GM23248 (cell line): ENCODE data around the gene LMNTD1. TPM values are rescaled to one million over a fixed set of nuclear protein-coding genes. Genes with fewer than 3 reads are reported as not detected.

Experiments used
- DNase-seq: peaks from one replicate; pipeline ENCODE4 v3.0.0-alpha.2; 2015
- H2AFZ ChIP-seq: fragments of 200-600 bp; sonication (generic); 2 replicates; pipeline ENCODE4 v1.6.1; 2016; ENCODE audit warnings: antibody characterized with exemption
- H3F3A ChIP-seq: fragments of 200-600 bp; sonication (generic); 2 replicates; pipeline ENCODE4 v1.6.1; 2016; ENCODE audit warnings: mild to moderate bottlenecking, antibody characterized with exemption, mixed run types; ENCODE audit not compliant: insufficient read depth
- H3K27ac ChIP-seq: fragments of 200-600 bp; sonication (generic); 2 replicates; pipeline ENCODE4 v1.5.1; 2016; ENCODE audit warnings: mild to moderate bottlenecking
- H3K27me3 ChIP-seq: fragments of 200-600 bp; sonication (generic); replicated peaks from 2 replicates; pipeline ENCODE4 v1.6.1; 2016; ENCODE audit warnings: mild to moderate bottlenecking; ENCODE audit not compliant: insufficient read depth
- H3K36me3 ChIP-seq: fragments of 200-600 bp; sonication (generic); 2 replicates; pipeline ENCODE4 v1.6.1; 2016; ENCODE audit warnings: low read depth, mild to moderate bottlenecking
- H3K4me1 ChIP-seq: fragments of 200-600 bp; sonication (generic); 2 replicates; pipeline ENCODE4 v1.6.1; 2016; ENCODE audit warnings: mild to moderate bottlenecking; ENCODE audit not compliant: insufficient read depth
- H3K4me2 ChIP-seq: fragments of 200-600 bp; sonication (generic); one replicate; pipeline ENCODE4 v1.6.1; 2016; ENCODE audit warnings: mild to moderate bottlenecking; ENCODE audit not compliant: unreplicated experiment
- H3K4me3 ChIP-seq: fragments of 200-600 bp; sonication (generic); 2 replicates; pipeline ENCODE4 v1.5.1; 2016; ENCODE audit warnings: mild to moderate bottlenecking
- H3K79me2 ChIP-seq: fragments of 200-600 bp; sonication (generic); 2 replicates; pipeline ENCODE4 v1.6.1; 2016; ENCODE audit warnings: mild to moderate bottlenecking; ENCODE audit not compliant: insufficient read depth
- H3K9ac ChIP-seq: fragments of 200-600 bp; sonication (generic); 2 replicates; pipeline ENCODE4 v1.6.1; 2016; ENCODE audit warnings: mild to moderate bottlenecking
- H3K9me2 ChIP-seq: fragments of 200-600 bp; sonication (generic); 2 replicates; pipeline ENCODE4 v1.6.1; 2016; ENCODE audit warnings: mixed run types, mild to moderate bottlenecking, moderate library complexity; ENCODE audit not compliant: insufficient read depth
- H3K9me3 ChIP-seq: fragments of 200-600 bp; sonication (generic); one replicate; pipeline ENCODE4 v1.6.1; 2017; ENCODE audit warnings: low read depth
- H4K20me1 ChIP-seq: fragments of 200-600 bp; sonication (generic); 2 replicates; pipeline ENCODE4 v1.6.0; 2016; ENCODE audit not compliant: insufficient read depth
- EZH2 ChIP-seq: fragments of 200-600 bp; sonication (generic); IDR thresholded peaks from 2 replicates; pipeline ENCODE4 v1.6.1; 2018; ENCODE audit warnings: antibody characterized with exemption, mild to moderate bottlenecking; ENCODE audit not compliant: insufficient read depth, poor library complexity, severe bottlenecking
- EZH2phosphoT487 ChIP-seq: fragments of 200-600 bp; sonication (generic); IDR thresholded peaks from 2 replicates; pipeline ENCODE4 v1.6.1; 2018; ENCODE audit warnings: antibody characterized with exemption, moderate library complexity, mild to moderate bottlenecking, low read depth; ENCODE audit not compliant: insufficient read depth
- WGBS, 2 experiments: methylation state at CpG; one replicate each; pipeline ENCODE4 v1.1.6; 2015 to 2017; ENCODE audit warnings: low lambda C conversion rate in 2 of 2, low coverage in 1 of 2; ENCODE audit errors: missing lambda C conversion rate in 2 of 2; 5-methylcytosine and 5-hydroxymethylcytosine counted together
- in situ Hi-C: fragments of 300-500 bp; cut with MboI; formaldehyde crosslinking; loops from 2 replicates; pipeline ENCODE4 v1.15.0; 2020
- polyA plus RNA-seq: library from polyadenylated mRNA; unstranded; fragments of >200 nt; fragmentation: Nextera tagmentation; extraction: Ambion mirVana; gene quantifications from 2 replicates; pipeline ENCODE4 v1.2.1, GENCODE V29; 2016
- total RNA-seq: library from RNA; depleted of rRNA; stranded (reverse); fragments of >200 nt; shearing (Covaris generic); gene quantifications from 2 replicates; pipeline ENCODE4 v1.2.3, GENCODE V29; 2014

Gene LMNTD1
- total and polyA plus RNA-seq, 2 experiments from 2014 or later = 0.43 to 0.58 TPM

GRCh38 chr12:25463005-25463404, 90.1 kb downstream of the LMNTD1 start:
- H3F3A ChIP-seq = peaks cover 11% of the 10 kb centered on the region
- DNase-seq = no peak
- no peak overlapping the region for H3K9ac ChIP-seq
- no peaks in the 10 kb centered on the region for H4K20me1 ChIP-seq
- TF ChIP-seq EZH2 = no peak
- TF ChIP-seq EZH2phosphoT487 = no peak
- H3K27ac ChIP-seq = no peak overlapping the region
- 79 to 80% methylated on average over 4 of the region's 4 CpGs for WGBS, 2 experiments
- H3K4me2 ChIP-seq = no peak overlapping the region
- peaks cover 9% of the 10 kb centered on the region for H3K4me1 ChIP-seq
- H3K4me3 ChIP-seq = no peak overlapping the region
- no peaks in the 10 kb centered on the region for H3K36me3 ChIP-seq
- no peaks in the 10 kb centered on the region for H3K9me2 ChIP-seq
- in situ Hi-C loops = no loop called here
- H3K79me2 ChIP-seq = no peaks in the 10 kb centered on the region
- H3K27me3 ChIP-seq = no peaks in the 10 kb centered on the region
- H2AFZ ChIP-seq = no peak overlapping the region
- no peaks in the 10 kb centered on the region for H3K9me3 ChIP-seq

DNA sequence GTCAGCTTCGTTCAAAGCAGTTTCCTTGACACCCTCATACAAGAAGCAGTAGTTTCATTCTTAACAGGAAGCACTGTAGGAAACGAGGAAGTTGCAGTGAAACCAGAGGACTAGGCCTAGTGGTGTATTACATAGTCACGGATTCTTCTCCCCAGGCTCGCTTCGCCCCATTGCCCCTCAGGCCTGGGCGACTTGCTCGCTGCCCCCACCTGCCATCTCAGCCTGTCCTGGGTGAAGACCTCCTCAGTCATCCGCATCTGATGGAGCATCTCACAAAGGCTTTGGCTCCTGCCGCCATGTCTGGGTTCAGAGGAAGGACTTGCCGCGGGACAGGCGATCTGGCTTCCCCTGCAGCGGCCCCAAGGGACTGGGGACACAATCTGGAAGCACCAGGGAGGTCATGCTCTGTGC, 93.5 kb downstream of the LMNTD1 start:
- H3K4me3 ChIP-seq = no peak overlapping the region
- WGBS, 2 experiments = 93 to 94% methylated on average over 13 of the region's 13 CpGs
- no peak overlapping the region for H2AFZ ChIP-seq
- in situ Hi-C loops = no loop called here
- no peaks in the 10 kb centered on the region for H4K20me1 ChIP-seq
- peaks cover 16% of the 10 kb centered on the region for H3K4me1 ChIP-seq
- H3K9ac ChIP-seq = no peak overlapping the region
- no peak for DNase-seq
- H3K4me2 ChIP-seq = no peak overlapping the region
- no peak overlapping the region for H3K27ac ChIP-seq
- H3K9me3 ChIP-seq = no peaks in the 10 kb centered on the region
- no peaks in the 10 kb centered on the region for H3K79me2 ChIP-seq
- H3K27me3 ChIP-seq = no peaks in the 10 kb centered on the region
- H3K36me3 ChIP-seq = 0 out of 2 replicates have a peak, but pooled peaks cover 3% of the 10 kb centered on the region
- TF ChIP-seq EZH2phosphoT487 (no peak), EZH2 (no peak)
- H3K9me2 ChIP-seq = no peaks in the 10 kb centered on the region
- H3F3A ChIP-seq = peaks cover 18% of the 10 kb centered on the region

DNA sequence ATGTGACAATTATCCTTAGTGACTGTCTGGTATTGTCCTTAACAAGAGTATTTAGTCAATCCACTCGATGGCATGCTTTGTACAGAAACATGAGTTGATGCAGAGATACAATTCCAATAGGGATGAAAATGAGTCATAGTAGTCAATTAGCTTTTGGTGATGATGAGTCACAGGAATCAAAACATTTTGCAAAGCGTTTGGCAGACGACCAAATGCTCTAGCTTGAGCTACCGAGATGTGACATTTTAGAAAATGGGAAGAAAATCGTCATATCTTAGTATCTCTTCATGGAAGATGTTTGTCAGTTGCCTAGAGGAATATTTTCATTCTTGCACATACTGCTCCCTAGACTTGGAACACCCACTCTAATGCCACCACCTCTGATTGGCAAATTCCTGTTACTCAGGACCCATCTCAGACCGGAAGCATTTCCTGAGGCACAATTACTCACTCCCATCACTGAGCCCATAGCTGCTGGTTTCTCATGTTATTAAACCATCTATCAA, 95.0 kb downstream of the LMNTD1 start:
- H4K20me1 ChIP-seq = no peaks in the 10 kb centered on the region
- no peaks in the 10 kb centered on the region for H3K79me2 ChIP-seq
- H3K9ac ChIP-seq = peak overlapping the region; percentile 41
- 0 out of 2 replicates have a peak, but pooled peaks cover 3% of the 10 kb centered on the region for H3K36me3 ChIP-seq
- peak overlapping the region; percentile 77 for H3K27ac ChIP-seq
- H3K27me3 ChIP-seq = no peaks in the 10 kb centered on the region
- peaks cover 18% of the 10 kb centered on the region for H3F3A ChIP-seq
- peaks cover 16% of the 10 kb centered on the region for H3K4me1 ChIP-seq
- no peaks in the 10 kb centered on the region for H3K9me3 ChIP-seq
- 1% methylated on average over 6 of the region's 6 CpGs for WGBS, 2 experiments
- H3K9me2 ChIP-seq = no peaks in the 10 kb centered on the region
- TF ChIP-seq EZH2 (no peak), EZH2phosphoT487 (no peak)
- in situ Hi-C loops = no loop called here
- peak; percentile 97 for DNase-seq
- H3K4me2 ChIP-seq = peak overlapping the region; percentile 74
- H3K4me3 ChIP-seq = peak overlapping the region; percentile 46
- 0 out of 2 replicates have a peak overlapping the region, but pooled peaks have one; percentile 4 for H2AFZ ChIP-seq

GRCh38 chr12:25456474-25456873, 96.6 kb downstream of the LMNTD1 start:
- H3F3A ChIP-seq = peaks cover 18% of the 10 kb centered on the region
- no peaks in the 10 kb centered on the region for H3K9me2 ChIP-seq
- in situ Hi-C loops = no loop called here
- no peak overlapping the region for H3K27ac ChIP-seq
- WGBS, 2 experiments = 95% methylated on average over 4 of the region's 4 CpGs
- no peak overlapping the region for H3K4me2 ChIP-seq
- peaks cover 16% of the 10 kb centered on the region for H3K4me1 ChIP-seq
- no peak for DNase-seq
- TF ChIP-seq EZH2 (no peak), EZH2phosphoT487 (no peak)
- no peaks in the 10 kb centered on the region for H4K20me1 ChIP-seq
- no peak overlapping the region for H3K9ac ChIP-seq
- no peaks in the 10 kb centered on the region for H3K79me2 ChIP-seq
- H3K9me3 ChIP-seq = no peaks in the 10 kb centered on the region
- 0 out of 2 replicates have a peak, but pooled peaks cover 3% of the 10 kb centered on the region for H3K36me3 ChIP-seq
- H2AFZ ChIP-seq = no peak overlapping the region
- H3K27me3 ChIP-seq = no peaks in the 10 kb centered on the region
- H3K4me3 ChIP-seq = no peak overlapping the region

- no peak for TF ChIP-seq EZH2
- no peak for TF ChIP-seq EZH2phosphoT487
- Histone ChIP-seq H4K20me1 (no peaks in the 10 kb centered on the region), H3K36me3 (0 out of 2 replicates have a peak, but pooled peaks cover 3% of the 10 kb centered on the region), H3K9me3 (no peaks in the 10 kb centered on the region), H3K4me1 (peaks cover 16% of the 10 kb centered on the region), H3K9ac (no peak overlapping the region), H3K4me3 (no peak overlapping the region), H2AFZ (no peak overlapping the region), H3K27me3 (no peaks in the 10 kb centered on the region), H3F3A (peaks cover 18% of the 10 kb centered on the region), H3K79me2 (no peaks in the 10 kb centered on the region), H3K4me2 (no peak overlapping the region), H3K9me2 (no peaks in the 10 kb centered on the region), H3K27ac (no peak overlapping the region)
- WGBS, 2 experiments = 36% methylated on average over 2 of the region's 2 CpGs
- no peak for DNase-seq
- in situ Hi-C loops = no loop called here
These were observed 97.4 kb downstream of the LMNTD1 start for GRCh38 chr12:25455696-25456095.
